HUDEP-2 (cell line): ENCODE results near the gene LBR.

ENCODE experiments used
- DNase-seq, 76 experiments: peaks; one replicate each; lab custom pipeline; 2025; ENCODE audit not compliant: unreplicated experiment in 76 of 76; lab: John Stamatoyannopoulos, UW

The LBR gene

DNA sequence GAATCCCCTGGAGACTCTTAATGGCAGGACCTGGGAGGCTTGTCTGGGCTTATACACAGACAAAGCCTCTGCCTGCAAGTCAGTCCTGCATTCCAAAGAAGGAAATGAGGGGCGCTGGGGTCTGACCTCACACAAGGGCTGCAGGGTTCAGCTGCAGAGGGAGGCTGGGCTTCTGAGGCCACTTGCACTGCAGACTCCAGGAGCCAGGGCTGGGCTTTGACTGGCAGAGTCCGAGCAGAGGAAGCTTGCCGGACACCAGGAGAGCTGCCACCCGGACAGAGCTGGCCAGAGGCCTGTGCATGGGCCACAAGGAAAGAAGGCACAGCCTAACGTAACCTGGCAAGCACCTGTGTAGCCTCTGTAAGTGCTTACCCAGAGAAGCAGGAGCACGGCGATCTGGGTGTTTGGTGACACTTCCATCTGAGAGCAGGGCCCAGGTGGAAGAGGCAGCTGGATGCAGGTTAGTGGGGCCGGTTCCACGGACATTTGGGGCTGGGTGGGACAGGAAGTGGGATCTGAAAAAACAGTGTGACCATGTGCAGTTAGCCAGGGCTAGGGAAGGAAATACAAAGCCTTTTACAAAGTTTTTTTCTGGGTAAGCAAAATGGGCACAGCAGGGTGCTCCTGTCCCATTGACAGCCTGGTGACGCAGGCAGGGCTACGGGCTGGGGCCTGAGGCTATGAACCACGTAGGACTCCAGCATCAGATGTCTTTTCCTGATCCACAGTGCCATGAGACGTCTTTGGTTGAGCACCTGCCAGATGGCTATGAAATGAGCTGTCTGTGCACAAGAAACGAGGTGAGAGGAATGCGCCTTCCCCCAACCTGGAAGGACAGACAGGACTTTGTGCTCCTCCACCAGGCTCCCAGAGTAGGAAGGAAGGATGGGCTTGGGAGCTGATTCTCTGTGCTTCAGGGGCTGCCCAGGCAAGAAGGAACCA, 37.3 kb upstream of the LBR start:
- DNase-seq: peak in 1 of 76 experiments; percentile 3

DNA sequence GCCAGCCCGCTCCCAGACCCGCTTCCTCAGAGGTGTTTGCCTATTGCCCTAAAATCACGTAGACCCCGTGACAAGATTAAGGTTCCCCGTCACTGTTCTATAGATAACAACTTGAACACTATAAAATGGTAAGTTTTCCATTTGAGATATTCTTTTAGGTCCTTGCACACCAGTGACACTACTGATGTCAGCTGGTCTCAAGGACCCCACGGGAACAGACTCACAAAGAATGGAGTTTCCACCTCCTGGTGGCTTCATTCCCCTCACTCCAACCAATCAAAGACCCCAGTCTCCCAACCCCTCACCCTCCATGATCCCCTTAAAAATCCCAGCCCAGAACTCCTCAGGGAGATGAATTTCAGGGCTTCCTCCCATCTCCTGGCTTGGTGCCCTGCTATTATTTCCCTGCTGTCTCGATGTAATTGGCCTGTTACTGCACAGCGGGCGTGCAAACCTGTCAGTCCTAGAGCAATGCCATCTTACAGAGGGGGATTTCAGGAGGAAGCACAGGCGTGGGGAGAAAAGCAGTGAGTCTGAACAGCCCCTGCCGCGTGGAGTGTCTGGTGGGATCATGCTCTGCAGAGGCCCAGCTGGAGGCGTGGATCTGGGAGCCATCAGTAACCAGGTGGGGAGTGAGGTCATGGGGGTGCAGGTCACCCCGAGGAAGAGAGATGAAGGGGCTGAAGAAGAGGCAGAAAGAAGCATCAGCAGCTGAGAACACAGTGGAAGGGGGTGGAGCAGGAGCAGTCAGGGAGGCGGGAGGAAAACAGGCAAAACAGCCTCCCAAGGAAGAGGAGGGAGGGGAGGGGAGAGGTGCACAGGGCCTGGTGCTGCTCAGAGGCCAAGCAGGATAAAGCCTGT, 35.1 kb upstream of the LBR start:
- no peak for DNase-seq

DNA sequence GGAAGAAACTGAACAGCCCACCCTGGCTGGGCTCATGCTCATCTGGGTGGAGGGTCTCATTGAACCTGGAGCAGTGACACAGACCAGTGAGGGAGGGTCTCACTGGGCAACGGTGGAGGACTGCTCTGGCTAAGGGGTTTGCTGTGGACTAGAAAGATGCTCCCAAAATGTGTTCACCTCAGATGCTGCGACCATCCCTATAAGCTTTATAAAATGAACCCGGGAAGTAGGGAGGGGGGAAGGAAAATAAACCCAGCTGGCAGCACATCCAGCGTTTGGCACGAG, 34.5 kb upstream of the LBR start:
- no peak for DNase-seq

DNA sequence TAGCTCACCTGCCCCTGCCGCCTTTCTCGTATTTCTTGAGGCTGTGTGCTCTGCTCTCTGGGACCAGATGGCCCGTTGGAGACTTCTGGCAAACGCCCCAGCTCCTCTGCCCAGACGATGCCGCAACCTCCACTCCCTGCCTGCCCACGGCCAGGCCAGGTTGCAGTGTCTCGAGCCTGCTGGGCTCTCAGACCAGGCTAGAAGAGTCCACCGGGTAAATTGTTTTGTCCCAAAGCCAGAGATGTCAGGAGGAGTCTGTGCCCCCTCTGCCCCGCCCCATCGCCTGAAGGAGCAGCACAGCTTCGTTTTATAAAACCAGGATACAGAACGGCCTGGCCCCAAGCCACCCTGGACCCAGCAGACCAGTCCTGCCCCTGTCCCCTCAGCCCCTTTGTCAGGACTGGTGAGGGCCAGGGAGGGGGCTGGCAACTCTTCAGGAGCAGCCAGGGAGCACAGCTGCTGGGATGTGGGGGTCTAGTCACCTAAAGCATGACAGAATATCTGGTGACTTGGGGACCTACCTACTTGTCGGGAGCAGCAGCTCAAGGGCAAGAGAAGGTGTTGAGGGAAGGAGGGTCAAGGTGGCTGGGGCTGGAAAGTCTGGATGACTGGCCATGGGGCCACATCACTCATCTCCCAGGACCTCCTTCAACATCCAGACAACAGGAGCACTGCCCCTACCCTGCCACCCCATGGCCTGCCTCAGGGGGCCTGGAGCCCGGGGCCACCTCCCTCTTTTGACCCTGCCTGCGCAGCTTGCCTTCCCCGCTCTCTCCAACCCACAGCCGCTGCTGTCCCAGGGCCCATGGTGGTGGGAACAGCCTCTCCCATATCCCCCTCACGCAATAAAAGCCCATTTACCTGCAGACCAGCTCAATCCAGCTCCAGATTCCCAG, 33.9 kb upstream of the LBR start:
- no peak for DNase-seq

DNA sequence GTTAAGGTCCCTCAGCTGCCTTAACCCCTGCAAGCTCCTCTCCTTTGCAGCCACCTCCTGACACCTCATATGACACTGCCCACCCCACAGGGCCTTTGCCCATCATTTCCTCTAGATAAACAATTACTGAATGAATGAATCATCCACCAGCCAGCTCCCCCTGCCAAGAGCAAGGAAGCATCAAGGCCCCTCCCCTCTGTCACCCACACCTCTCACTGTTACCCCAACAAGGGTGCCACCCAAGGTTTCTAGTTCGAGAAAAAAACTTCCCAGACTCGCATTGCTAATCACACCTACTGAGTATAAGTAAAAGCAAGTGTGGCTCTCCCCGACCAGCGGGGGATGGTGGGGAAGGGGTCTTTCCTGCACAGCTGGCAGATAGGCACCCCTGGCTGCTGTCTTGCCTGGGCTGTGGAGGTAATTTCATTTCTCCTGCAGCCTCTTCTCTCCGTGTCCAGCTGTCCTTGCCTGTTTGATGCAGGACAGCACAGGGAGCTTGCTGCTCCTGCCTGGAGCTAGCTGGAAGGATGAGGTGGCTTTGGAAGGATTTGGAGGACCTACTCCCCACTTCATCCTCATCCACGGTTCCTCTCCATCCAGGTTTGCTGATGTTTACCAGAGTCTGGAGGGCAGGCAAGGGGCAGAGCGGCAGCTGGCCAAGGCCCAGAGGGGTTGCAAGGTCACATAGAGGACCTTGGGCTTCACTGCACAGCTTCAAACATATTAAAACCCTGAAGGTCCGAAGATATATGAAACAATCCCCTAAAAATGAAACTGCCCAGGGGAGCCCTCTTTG, 33.1 kb upstream of the LBR start:
- DNase-seq: peak in 11 of 76 experiments; percentile 10 to 46 (median 22)

DNA sequence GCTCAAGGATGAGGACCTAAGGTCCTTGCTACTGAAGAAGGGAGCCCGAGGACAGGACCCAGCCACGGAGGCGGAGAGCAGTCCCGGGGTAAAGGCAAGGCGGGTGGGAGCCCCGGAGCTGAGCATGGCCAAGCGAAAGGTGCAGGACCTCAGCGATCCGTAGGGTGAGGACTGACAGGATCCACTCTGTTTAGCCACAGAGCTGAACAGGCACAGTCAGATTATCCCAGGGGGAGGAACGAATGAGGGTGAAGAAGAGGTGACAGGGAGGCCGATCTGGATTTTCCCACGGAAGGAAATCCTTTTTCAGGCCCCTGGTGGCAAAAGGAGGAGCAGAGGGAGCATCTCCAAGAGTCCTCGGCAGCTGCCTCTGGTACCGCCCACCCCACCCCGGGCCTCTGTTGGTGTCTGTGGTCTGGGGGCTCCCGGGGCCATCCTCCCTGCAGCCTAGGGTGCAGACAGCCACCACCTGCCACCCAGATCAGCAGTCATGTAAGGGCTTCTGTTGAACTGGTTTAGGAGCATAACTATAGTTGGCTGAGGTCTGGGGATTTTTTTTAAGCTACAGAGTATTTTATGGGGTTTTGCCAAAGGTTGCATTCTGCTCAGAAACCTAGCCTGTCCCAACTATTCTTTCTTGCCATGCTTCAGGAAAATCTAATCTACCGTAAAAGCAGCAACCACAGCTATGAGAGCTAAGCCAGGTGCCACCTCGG, 32.3 kb upstream of the LBR start:
- DNase-seq: no peak

DNA sequence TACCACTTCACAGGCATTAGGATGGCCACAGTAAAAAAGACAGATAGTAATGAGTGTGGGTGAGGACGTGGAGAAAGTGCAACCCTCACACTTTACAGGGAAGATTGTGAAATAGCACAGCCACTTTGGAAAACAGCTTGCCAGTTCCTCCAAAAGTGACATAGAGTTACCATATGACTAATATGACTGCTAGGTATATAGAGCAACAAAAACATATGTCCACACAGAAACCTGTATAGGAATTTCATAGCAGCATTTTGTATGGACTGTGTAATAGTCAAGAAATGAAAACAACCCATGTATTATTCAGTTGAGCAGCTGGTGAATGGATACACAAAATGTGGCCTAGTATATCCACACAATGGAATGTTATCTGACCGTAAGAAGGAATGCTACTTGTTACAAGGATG, 30.4 kb upstream of the LBR start:
- no peak for DNase-seq

DNA sequence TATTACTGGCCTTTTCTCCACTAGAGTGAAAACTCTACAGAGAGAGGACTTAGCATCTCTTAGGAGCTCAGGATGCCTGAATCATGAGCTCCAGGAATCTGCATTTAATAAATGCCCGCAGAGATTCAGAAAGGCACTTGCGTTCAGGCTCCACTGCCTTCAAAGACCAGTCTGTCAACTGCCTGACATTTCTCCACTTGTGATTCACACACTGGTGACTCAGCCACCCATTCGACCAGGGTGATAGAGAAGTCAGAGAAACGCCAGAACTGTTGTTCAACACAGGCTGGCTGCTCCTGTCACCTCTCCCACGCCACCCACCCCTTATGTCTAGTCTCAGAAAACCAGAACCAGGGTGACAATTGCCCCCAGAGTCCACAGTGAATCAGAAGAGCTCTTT, 26.9 kb upstream of the LBR start:
- peak in 14 of 76 experiments; percentile 3 to 52 (median 20) for DNase-seq

DNA sequence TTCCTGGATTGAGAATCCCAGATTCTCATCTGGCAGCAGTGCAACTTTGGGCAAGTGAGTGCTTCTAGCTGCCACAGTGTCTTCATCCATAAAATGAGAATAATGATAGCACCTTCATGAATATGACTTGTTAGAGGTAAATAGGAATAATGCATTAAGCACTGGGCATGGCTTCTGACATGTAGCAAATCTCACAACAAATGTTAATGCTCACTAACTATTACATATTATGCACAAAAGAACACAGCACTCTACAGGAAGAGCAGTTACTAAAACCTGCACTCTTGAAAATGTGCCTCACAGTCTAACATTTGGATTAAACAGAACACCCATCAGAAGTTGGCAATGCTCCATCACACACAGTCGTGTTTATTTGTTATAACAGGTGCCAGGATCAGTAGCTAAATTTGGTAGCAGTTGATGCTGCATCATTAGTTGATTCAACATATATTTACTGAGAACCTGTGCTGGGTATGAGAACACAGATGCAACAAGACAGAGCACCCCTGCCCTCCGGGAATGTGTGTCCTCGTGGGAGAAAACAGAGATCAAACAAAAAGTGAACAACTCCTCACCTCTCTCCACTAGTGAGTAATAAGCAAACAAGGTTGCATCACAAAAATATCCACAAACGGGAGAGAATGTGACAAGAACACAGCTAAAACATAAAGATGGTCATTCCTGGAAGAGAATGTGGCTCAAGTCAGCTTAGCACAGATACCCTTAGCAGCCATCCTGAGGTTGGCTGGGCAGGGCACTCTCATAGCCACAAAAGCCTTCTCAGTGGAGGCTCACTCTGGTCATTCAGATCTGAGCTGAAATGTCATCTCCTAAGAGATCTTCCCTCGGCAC, 26.2 kb upstream of the LBR start:
- DNase-seq: no peak

DNA sequence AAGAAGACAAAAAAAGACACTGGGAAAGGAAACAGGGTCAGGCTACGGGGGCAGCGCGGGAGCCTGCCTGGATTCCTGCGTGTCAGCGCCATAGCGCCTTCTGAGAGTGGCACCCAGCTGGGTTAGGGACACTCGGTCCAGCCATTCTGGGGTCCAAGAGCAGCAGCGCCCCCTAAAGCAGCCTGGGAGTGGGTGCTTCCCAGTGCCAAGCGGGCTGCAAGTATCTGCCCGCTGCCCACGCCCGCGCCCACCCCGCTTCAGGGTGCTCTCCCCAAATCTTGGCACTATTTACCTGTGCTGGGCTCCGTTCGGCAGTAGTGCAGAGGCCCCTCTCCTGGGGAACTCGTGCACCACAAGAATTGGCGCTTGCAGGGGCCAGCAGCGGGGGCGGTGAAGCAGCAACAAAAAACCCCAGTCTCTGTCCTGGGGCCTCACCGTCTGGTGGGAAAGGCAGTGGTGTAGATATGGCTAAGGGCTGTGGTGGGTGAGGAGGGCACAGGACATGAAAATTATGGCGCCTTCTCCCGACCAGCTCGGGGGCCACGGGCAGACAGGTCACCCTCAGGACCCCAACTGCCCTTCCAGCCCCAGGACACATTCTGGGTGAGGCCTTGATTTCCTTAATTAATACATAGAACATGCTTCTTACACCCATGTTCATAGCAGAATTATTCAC, 24.1 kb upstream of the LBR start:
- DNase-seq: no peak

DNA sequence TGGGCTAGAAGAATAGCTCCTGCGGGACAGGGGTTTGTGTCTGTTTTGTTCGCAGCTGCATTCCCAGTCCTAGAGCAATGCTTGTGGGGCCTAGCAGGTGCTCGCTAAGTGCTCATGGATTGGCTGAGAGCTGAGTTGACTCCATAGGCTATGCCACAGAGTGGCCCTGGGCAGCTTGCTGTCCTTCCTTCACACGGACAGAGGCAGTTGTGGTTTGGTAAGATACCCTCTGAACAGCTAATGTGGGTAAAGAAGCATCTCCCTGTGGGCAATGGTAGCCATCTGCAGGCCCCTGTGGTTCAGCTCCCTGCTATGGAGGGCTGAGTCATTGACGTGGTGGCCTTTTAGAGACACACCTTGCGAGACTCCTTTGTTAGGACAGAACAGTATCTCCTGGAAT, 23.5 kb upstream of the LBR start:
- no peak for DNase-seq

DNA sequence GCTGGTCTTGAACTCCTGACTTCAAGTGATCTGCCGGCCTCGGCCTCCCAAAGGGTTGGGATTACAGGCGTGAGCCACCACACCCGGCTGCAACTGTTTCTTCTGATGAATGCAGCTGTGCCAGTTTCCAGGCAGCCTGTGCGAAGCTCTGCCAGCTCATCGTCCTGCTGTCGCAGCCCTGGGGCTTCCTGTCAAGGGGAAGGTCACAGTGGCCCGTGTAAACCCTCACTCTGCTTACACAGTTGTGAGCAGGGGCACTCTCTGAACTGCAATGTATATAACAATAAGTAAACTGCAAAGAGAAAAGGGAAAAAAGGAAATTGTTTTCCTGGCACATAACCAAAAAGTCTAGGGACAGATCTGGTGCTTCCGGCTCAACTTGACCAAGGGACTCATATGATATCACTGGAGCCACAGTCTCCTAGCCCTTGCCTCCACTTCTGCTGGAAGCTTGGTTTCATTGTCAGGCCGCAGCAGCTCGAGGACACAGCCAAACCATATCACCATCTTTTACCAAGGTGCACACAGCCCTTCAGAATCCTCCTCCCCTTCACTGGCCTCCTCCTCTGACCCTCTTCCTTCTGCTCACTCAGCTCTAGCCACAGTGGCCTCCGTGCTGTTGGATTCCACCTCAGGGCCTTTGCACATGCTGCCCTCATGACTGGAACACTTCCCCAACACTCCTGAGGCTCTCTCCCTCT, 22.8 kb upstream of the LBR start:
- peak in 1 of 76 experiments; percentile 8 for DNase-seq

DNA sequence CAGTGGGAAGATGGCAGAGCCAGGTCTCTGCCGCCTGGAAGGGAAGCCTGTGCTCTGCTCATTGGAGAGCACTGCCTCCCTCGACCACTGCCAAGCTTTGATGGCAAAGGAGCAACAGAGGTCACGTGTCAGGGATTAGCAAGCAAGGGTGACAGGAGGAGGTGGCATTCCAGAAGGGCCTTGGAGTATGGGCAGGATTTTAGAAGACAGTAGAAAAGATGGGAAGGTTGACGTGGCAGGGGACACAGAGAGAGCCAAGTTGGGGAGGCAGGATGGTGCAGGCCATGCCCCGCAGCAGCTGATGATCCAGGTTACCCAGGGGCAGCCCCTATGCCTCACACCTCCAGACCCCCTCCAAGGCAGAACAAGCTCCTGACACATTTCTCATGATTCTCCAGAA, 21.9 kb upstream of the LBR start:
- DNase-seq: no peak

DNA sequence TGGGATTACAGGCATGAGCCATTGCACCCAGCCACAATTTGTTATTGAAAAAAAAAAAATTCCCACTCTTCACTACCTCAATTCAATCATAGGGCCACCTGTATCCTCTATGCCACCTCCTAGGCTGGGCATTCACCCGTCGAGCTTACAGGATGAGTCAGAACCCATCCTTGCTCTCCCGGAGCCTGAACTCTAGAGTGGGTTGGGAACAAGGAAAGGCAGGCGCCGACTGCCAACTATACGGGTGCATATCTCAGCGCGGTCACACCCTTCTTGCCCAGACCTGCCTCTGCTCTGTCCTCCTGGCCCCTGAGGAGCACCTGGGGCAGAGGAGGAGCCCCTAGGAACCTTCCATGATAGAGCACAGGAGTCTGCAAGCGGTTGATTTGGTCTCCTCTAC, 21.4 kb upstream of the LBR start:
- no peak for DNase-seq

DNA sequence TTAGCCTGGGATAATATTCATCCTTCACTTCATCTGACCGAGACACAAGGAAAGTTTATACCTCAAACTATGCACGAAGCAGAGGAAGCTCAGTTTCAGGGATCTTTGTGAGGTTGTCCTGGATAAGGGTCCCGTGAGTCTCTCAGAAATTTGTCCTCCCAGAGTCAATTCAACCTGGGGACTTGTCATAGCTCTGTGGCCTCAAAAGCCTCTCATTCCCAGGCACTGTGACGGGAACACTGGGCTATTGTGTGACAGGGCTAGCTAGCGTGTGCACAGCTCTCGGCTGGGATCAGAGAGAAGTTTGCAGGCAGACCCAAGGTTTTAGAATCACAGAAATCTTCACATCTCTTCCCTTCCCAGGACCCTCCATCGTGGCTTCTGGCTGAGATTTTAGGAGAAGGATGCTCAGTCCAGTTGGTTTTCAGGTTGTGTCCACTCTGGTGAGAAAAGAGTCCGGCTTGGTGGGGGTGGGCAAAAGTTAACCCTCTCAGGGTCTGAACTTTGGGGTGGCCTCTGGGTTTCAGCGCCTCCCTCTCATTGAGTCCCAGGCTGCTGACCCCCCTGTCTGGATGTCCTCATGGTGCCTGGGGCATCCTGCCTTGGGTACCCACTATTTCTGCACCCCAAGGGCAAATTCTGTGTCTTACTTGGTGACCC, 20.4 kb upstream of the LBR start:
- no peak for DNase-seq

DNA sequence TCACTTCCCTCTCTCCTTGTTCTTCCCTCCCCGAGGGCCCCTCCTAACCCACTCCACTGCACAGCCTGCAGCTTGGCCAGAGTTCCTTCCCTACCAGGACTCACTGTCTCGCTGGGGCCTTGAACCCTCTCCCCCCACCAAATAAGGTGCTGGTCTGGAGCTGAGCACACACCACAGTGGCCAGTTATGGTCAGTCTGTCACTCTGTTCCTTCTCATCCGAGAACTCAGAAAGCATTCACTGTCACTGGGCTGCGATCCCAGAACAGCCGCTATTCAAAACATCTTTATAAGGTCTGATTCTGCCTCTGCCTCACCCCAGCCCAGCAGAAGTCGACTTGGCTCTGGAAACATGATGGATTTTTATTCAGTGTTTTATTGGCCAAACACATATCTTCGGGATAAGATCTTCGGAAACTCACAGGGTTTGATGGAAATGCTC, 19.8 kb upstream of the LBR start:
- no peak for DNase-seq
